Kasumi-1 (cell line): ENCODE results near the gene CANX.

Source experiments
- DNase-seq, 2 experiments: peaks; one replicate each; lab custom pipeline; 2025; lab: John Stamatoyannopoulos, UW

The CANX gene

GRCh38 chr5:179776411-179776938 lies 77.7 kb downstream of the CANX start:
- DNase-seq, result no peak

GRCh38 chr5:179777456-179777855 lies 78.7 kb downstream of the CANX start:
- DNase-seq, result no peak

- peak; percentile 75 to 86 for DNase-seq
Measured at GRCh38 chr5:179777909-179778308, 79.1 kb downstream of the CANX start.

- no peak for DNase-seq
Measured at GRCh38 chr5:179778591-179778990, 79.8 kb downstream of the CANX start.

GRCh38 chr5:179779826-179780225 lies 81.1 kb downstream of the CANX start:
- DNase-seq, result no peak

GRCh38 chr5:179780362-179780761 lies 81.6 kb downstream of the CANX start:
- no peak for DNase-seq
